Tibial artery (tissue), 4 donors: ENCODE data around the gene ENTPD7.

Experiments
- DNase-seq, 2 donors: peaks; one replicate each; pipeline ENCODE4 v3.0.0-alpha.2; 2019
- H3K27ac ChIP-seq, 2 donors: fragments of 200-600 bp; sonication (generic) in 1 of 2; 1 replicate in 1 of 2; 2 replicates in 1 of 2; pipeline ENCODE4 v1.5.1; 2018 to 2019; ENCODE audit warnings: mild to moderate bottlenecking in 1 of 2
- H3K27me3 ChIP-seq, 2 donors: fragments of 200-600 bp; sonication (generic) in 1 of 2; one replicate each; pipeline versions ENCODE4 v1.5.1 to v1.6.0; 2016 to 2019
- H3K36me3 ChIP-seq, 3 donors: fragments of 200-600 bp; sonication (generic) in 2 of 3; one replicate each; pipeline ENCODE4 v1.5.1; 2016 to 2019; ENCODE audit warnings: mild to moderate bottlenecking in 2 of 3
- H3K4me1 ChIP-seq, 4 donors: fragments of 200-600 bp; sonication (generic) in 2 of 4; 1 replicate in 3 of 4; 2 replicates in 1 of 4; pipeline ENCODE4 v1.5.1; 2016 to 2019
- H3K4me3 ChIP-seq, 2 donors: fragments of 200-600 bp; sonication (generic) in 1 of 2; 1 replicate in 1 of 2; 2 replicates in 1 of 2; pipeline ENCODE4 v1.5.1; 2018 to 2019; ENCODE audit warnings: mild to moderate bottlenecking in 2 of 2
- H3K9me3 ChIP-seq, 3 donors: fragments of 200-600 bp; sonication (generic) in 1 of 3; one replicate each; pipeline ENCODE4 v1.5.1; 2016 to 2019
- intact Hi-C: fragments of 100-400 bp; cut with DNase I; formaldehyde crosslinking; loops from one replicate; pipeline ENCODE4 v1.15.0; 2023; ENCODE audit warnings: low total_unique reads
- TF ChIP-seq, protein P1 (sequence below), 2 experiments: fragments of 200-600 bp in 1 of 2; fragments of 450-650 bp in 1 of 2; IDR thresholded peaks; one replicate each; pipeline ENCODE4 v1.5.1; 2017 to 2019; ENCODE audit warnings: antibody characterized with exemption in 2 of 2, mild to moderate bottlenecking in 1 of 2, moderate library complexity in 1 of 2

Gene ENTPD7

GRCh38 chr10:99750641-99751040, 91.3 kb downstream of the ENTPD7 start:
- intact Hi-C loops, result no loop called here
- H3K27me3 ChIP-seq, result no peaks in the 10 kb centered on the region
- H3K4me3 ChIP-seq, result no peak overlapping the region
- H3K27ac ChIP-seq, result no peak overlapping the region
- H3K4me1 ChIP-seq, result no peaks in the 10 kb centered on the region
- no peaks in the 10 kb centered on the region for H3K9me3 ChIP-seq
- no peak for DNase-seq
- peaks cover 64 to 96% (median 78%) of the 10 kb centered on the region in 3 donors for H3K36me3 ChIP-seq
- TF ChIP-seq, protein P1, sequence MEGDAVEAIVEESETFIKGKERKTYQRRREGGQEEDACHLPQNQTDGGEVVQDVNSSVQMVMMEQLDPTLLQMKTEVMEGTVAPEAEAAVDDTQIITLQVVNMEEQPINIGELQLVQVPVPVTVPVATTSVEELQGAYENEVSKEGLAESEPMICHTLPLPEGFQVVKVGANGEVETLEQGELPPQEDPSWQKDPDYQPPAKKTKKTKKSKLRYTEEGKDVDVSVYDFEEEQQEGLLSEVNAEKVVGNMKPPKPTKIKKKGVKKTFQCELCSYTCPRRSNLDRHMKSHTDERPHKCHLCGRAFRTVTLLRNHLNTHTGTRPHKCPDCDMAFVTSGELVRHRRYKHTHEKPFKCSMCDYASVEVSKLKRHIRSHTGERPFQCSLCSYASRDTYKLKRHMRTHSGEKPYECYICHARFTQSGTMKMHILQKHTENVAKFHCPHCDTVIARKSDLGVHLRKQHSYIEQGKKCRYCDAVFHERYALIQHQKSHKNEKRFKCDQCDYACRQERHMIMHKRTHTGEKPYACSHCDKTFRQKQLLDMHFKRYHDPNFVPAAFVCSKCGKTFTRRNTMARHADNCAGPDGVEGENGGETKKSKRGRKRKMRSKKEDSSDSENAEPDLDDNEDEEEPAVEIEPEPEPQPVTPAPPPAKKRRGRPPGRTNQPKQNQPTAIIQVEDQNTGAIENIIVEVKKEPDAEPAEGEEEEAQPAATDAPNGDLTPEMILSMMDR (IDR thresholded peaks at IDR 0.05), result no peak

GRCh38 chr10:99754670-99755069, 95.4 kb downstream of the ENTPD7 start:
- Histone ChIP-seq H3K36me3 (peaks cover 61 to 97% (median 85%) of the 10 kb centered on the region in 3 donors), H3K27ac (no peak overlapping the region), H3K4me3 (no peak overlapping the region)

More at GRCh38 chr10:99754670-99755069, 95.4 kb downstream of the ENTPD7 start:
- intact Hi-C loops, result no loop called here
- no peaks in the 10 kb centered on the region for H3K4me1 ChIP-seq
- H3K27me3 ChIP-seq, result no peaks in the 10 kb centered on the region
- no peak for DNase-seq
- TF ChIP-seq, protein P1 (IDR thresholded peaks at IDR 0.05), result no peak
- H3K9me3 ChIP-seq, result no peaks in the 10 kb centered on the region
